Measurements from ENCODE around the gene C12orf60.

Gene C12orf60

DNA sequence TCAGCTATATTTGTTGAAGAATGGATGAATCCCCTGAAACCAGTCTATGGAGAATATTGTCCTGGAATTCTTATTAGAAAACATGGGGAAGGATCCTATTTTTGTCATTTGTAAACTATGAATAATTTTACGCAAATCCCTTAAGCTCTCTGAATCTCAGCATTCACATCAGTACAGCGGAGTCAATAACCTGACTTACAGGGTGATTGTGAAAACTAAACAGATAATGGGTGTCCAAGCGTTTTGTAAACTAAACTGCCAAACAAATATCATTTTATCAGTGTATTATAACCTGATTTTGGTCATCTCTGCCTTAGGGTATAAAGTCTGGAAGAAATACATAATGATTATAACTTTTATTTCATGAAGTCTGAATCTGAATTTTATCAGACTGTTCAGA, 29.9 kb downstream of the C12orf60 start:
- TF ChIP-seq, protein P1, sequence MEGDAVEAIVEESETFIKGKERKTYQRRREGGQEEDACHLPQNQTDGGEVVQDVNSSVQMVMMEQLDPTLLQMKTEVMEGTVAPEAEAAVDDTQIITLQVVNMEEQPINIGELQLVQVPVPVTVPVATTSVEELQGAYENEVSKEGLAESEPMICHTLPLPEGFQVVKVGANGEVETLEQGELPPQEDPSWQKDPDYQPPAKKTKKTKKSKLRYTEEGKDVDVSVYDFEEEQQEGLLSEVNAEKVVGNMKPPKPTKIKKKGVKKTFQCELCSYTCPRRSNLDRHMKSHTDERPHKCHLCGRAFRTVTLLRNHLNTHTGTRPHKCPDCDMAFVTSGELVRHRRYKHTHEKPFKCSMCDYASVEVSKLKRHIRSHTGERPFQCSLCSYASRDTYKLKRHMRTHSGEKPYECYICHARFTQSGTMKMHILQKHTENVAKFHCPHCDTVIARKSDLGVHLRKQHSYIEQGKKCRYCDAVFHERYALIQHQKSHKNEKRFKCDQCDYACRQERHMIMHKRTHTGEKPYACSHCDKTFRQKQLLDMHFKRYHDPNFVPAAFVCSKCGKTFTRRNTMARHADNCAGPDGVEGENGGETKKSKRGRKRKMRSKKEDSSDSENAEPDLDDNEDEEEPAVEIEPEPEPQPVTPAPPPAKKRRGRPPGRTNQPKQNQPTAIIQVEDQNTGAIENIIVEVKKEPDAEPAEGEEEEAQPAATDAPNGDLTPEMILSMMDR (IDR thresholded peaks at IDR 0.05; ENCODE audit: insufficient read depth, low read length, missing control alignments), result no peak
- ChIA-PET POLR2A (no interaction called here), CTCF (interaction anchor here (0.8 to 2.2 kb wide), 6 partner anchors 11 to 162 kb away, joined by 3 to 9 read pairs (median 4); no protein-coding TSS in a partner anchor)
- no peak overlapping the region for H3K4me3 ChIP-seq (ENCODE audit: low read depth, low read length)
- DNase-seq (ENCODE audit: low read depth, low spot score), result no peak

DNA sequence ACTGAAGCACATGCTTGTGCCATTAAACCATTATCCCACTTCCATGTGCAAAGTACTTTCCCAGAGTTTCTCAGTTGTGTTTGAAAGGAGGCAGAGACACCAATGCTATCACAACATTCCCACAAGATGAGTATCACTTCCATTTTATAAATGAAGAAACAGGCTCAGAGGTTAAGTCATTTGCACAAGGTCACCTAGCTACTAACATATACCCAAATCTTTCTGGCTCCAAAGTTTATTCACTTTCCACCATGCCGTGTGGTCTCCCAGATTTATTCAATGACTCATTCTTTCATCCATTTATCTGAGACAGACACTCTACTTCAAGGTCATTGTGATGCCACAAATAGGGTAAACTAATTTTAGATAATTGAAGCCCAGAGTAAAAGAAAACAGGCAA, 30.5 kb downstream of the C12orf60 start:
- POLR2A ChIA-PET, result no interaction called here
- CTCF ChIA-PET, result interaction anchor here (1.7 to 2.2 kb wide), 3 partner anchors 21 to 161 kb away, joined by 3 to 9 read pairs (median 4); no protein-coding TSS in a partner anchor
- no peak overlapping the region for H3K4me3 ChIP-seq (ENCODE audit: low read depth, low read length)
- TF ChIP-seq, protein P1 (IDR thresholded peaks at IDR 0.05; ENCODE audit: insufficient read depth, low read length, missing control alignments), result no peak
- DNase-seq (ENCODE audit: low read depth, low spot score), result no peak

DNA sequence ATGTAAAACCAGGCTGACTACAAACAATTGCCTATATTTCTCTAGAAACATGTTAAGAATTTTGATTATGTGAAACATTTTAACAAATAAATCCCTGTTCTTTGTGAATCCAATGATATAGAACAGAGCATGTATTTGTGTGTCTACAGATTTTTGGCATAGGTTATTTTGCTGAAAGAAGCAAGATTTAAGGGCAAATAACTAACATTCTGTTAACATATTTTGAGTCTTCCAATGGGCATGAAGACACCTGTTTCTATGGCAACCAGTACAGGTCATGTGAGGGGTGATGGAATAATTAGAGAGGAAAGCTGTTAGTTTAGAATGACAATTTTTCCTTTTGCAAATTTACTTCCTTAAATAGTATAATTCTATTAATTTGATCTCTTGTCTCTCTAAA, 31.0 kb downstream of the C12orf60 start:
- DNase-seq (ENCODE audit: low read depth, low spot score), result no peak
- TF ChIP-seq, protein P1 (IDR thresholded peaks at IDR 0.05; ENCODE audit: insufficient read depth, low read length, missing control alignments), result no peak
- POLR2A ChIA-PET, result no interaction called here
- CTCF ChIA-PET, result interaction anchor here (1.7 to 2.2 kb wide), 3 partner anchors 22 to 161 kb away, joined by 3 to 9 read pairs (median 4); no protein-coding TSS in a partner anchor
- H3K4me3 ChIP-seq (ENCODE audit: low read depth, low read length), result no peak overlapping the region

DNA sequence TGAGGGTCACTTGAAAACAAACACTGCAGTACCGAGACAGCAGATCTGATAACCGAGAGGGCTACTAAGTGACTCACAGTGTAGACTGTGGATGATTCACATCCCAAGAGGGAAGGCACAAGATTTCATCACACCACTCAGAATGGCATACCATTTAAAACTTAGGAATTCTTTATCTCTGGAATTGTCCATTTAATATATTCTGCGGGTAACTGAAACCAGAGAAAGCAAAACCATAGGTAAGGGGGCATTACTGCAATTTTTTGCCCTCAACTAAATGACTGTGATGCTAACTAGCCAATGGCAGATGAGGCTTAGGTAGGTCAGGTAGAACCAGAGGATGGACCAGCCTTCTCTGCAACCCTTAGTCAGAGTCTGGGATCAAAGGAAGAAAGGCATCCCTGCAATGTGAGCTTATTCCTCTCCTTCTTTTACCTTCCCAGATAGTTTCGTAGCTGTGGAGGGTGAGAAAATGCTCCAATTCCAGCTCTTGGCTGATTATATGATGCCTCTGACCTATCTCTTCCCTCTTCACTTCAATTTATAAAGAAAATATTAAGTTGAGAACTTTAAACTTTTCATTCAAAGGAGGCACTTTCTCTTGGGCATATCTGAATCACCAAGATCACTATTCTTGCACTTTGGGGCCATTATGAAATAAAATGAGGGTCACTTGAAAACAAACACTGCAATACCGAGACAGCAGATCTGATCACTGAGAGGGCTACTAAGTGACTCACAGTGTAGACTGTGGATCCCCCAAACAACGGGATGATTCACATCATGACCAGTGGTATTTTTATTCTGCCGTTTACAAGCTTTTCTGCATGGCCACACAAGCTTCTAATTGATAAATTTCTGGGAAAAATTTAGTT, 33.1 kb downstream of the C12orf60 start:
- DNase-seq (ENCODE audit: low read depth, low spot score), result peak; percentile 67
- ChIA-PET POLR2A (interaction anchor here (1.8 kb wide), 1 partner anchor 66 kb away, joined by 6 read pairs; a partner anchor contains a TSS), CTCF (interaction anchor here (0.5 to 2.3 kb wide), 8 partner anchors 9 to 161 kb away, joined by 3 to 12 read pairs (median 3); no protein-coding TSS in a partner anchor)
- no peak overlapping the region for H3K4me3 ChIP-seq (ENCODE audit: low read depth, low read length)
- TF ChIP-seq, protein P1 (IDR thresholded peaks at IDR 0.05; ENCODE audit: insufficient read depth, low read length, missing control alignments), result no peak

DNA sequence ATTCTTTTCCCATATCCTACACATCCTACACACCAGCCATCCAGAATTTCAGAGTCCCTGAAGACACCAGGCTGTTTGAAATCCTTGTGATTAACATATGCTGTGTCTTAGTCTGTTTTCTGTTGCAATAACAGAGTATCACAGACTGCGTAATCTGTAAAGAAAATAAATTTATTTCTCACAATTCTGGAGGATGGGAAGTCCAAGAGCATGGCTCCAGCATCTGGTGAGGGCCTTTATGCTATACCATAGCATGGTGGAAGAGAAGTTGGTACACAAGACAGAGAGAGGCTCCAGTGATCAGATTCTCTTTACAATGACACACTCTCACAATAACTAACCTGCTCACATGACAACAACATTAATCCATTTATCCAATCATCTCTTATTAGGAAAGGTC, 35.8 kb downstream of the C12orf60 start:
- H3K4me3 ChIP-seq (ENCODE audit: low read depth, low read length), result no peak overlapping the region
- CTCF ChIA-PET, result interaction anchor here (1.3 to 1.5 kb wide), 2 partner anchors 156 to 382 kb away, joined by 4 to 5 read pairs; partner anchors contain the start of gene RERG
- DNase-seq (ENCODE audit: low read depth, low spot score), result no peak
- TF ChIP-seq, protein P1 (IDR thresholded peaks at IDR 0.05; ENCODE audit: insufficient read depth, low read length, missing control alignments), result no peak
- POLR2A ChIA-PET, result no interaction called here

DNA sequence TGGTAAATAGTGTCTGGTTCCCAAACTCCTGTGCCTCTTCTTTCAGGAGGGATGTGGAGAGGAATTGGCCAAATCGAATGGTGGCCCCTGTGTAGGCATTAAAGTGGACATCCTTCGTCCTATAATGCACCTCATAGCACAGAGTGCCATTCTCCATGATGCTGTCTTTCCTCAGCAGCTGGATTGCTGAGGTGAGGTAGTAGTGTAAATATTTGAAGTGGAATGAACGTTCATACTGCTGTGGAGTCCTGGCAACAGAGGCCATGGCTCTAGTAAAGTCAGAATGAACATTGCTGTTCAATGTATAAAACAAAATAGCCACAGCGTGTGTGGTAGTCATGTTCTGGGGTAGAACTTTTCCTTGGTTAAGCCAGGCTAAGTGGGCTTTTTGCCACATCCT, 37.1 kb downstream of the C12orf60 start:
- ChIA-PET CTCF (interaction anchor here (1.3 to 1.5 kb wide), 2 partner anchors 155 to 381 kb away, joined by 4 to 5 read pairs; partner anchors contain the start of gene RERG), POLR2A (no interaction called here)
- DNase-seq (ENCODE audit: low read depth, low spot score), result no peak
- no peak overlapping the region for H3K4me3 ChIP-seq (ENCODE audit: low read depth, low read length)
- TF ChIP-seq, protein P1 (IDR thresholded peaks at IDR 0.05; ENCODE audit: insufficient read depth, low read length, missing control alignments), result no peak
